GM21360 (cell line): ENCODE results near the gene FAM167B.

Experiments used
- ATAC-seq: cut with Tn5 transposase; IDR thresholded peaks from one replicate; pipeline ENCODE4 v1.9.1; 2021; ENCODE audit warnings: mild to moderate bottlenecking, moderate library complexity; ENCODE audit not compliant: unreplicated experiment

The FAM167B gene

DNA sequence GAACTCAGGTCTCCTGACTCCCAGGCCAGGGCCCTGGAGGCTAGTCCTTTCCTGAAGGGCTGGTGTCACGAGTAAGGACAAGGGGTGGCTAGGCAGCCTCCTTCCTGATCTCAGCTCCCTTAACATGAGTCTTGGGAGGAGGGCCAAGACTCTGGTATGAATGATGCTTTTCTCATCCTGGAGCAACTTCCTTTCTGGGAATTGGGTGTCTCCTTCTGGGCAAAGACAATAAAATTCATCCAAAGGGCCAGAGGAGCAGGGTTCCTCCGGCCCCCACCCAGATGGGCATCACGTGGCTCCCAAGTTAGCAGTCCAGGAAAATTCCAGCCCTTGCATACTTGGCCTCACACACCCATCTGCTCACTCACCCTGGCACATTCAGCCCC, at the start of gene FAM167B:
Gene FAM167B (plus strand): TSS at position 335 of the 386 bp plus-strand sequence. CDS start 200 bp downstream, outside the sequence.
- no peak for ATAC-seq

DNA sequence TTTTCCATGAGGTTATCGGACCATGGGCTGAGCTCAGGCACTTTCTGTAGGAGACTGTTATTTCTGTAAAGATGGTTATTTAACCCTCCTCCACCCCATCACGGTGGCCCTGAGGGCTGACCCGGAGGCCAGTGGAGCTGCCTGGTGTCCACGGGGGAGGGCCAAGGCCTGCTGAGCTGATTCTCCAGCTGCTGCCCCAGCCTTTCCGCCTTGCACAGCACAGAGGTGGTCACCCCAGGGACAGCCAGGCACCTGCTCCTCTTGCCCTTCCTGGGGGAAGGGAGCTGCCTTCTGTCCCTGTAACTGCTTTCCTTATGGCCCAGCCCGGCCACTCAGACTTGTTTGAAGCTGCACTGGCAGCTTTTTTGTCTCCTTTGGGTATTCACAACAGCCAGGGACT, 49.2 kb upstream of the FAM167B start:
- ATAC-seq: no peak

DNA sequence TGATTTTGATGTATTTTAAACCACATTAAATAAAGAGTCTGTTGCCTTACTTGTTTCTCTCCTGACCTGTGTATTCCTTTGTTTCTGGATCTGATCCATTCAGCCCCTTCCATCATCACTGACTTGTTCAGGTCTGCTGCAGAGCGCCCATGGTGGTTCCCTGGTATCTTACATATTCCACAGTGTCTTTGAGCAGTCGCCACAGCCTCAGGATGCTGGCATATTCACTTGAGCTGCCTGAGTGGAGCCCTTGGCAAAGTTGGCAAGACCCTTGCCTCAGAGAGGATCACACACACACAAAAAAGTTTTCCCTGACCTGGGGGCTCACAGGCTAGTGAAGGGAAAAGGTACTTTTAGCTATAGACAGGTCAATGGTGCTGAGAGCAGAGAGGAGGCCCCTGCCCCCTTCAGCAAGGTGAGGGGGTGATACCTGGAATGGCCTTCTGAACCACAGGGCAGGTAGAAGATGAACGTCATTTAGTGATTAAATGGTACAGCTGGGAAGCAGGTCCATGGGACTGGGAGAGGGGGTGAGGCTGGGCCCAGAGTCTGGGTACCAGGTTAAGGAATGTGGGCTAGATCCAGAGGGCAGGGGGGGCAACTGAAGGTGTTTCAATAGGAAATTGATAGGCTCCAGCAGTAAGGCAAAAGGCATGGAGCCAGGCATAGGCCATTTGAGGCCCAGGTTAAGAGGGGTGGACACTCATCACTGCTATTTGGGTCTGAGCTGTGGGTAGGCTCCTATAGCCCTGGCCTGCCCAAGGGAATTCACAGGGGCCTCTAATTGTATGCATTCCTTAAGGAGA, 48.6 kb upstream of the FAM167B start:
- ATAC-seq: no peak

DNA sequence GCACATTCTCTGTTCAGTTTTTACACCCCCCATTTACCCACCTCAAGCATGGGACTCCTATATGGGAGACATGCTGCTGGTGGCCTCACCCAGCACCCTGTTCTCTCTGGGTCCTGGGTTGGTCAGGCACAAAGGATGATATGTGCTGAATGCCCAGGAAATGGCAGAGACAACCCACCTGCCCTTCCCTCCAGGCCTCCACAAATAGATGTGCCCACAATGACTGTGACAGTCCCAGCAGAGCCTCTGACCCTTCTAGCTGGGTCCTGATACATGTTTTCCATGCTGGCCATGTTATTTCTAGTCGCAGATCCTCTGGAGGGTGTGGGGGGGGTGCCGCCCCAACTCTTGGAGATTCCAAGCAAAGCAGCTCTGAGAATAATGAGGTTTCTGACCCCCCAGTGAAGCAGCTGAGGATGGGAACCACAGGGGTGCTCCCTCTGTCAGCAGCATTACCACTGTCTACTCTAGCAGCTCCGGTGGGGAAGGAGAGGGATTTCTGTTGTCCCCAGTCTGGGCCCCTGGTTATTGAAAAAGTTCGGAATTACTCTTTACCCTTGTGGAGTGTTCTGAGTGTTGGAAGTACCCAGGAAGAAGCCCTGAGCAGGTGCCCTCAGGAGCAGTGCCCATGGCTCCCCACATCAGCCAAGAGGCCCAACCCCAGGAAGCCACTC, 47.8 kb upstream of the FAM167B start:
- no peak for ATAC-seq

DNA sequence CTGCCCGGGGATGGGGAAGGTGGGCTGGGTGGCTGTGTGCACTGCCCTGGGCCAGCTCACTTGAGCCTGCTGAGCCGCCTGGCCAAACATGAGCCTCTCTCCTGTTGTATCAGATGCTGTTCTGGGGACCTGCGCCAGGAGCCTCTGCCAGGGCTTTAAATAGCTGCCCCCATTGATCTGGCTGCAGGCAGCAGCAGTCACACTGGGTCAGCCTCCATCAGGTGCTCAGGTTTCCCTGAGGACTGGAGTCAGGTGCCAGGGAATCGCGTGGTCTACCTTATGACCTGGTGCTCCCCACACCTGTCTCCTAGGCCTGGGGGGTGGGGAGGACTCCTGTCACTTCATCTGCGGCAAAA, 47.3 kb upstream of the FAM167B start:
- no peak for ATAC-seq

DNA sequence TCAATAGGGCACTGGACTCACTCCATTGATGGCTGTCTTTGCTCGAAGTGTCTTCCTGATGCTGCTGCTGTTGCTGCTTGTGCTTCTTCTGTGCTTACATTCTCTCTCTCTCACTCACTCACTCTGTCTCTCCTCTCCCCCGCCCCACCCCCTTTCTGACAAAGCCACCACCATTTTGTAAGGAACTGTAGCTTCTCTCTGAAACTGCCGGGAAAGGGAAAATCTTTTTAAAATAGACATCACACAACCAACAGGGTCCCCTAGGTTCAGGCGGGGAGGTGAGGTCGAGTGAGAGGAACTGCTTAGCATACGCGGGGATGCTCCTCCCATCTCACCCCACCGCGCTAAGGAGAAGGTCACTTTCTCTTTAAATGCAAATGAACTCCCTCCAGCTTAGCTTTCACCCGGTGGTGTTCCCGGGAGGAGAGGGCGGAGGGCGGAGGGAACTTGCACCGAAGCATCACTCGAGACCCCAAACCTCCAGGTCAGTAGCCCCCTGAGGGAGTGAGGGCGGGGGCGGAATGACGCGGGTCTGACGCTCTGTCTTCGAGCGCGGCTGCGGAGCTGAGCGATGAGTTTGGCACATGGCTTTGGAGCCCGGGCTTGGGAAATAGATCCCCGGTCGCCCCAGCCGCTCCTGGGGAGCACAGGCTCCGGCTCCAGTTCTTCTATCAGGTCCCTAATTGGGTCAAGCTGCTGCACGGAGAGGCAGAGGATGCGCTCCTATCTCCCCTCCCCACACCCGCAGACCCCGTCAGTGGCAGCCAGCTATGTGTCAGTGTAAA, 46.6 kb upstream of the FAM167B start, which contains the start of gene CCDC28B:
Gene CCDC28B (plus strand): TSS at position 370 of the 785 bp plus-strand sequence. CDS start 1,341 bp downstream, outside the sequence.
- no peak for ATAC-seq

DNA sequence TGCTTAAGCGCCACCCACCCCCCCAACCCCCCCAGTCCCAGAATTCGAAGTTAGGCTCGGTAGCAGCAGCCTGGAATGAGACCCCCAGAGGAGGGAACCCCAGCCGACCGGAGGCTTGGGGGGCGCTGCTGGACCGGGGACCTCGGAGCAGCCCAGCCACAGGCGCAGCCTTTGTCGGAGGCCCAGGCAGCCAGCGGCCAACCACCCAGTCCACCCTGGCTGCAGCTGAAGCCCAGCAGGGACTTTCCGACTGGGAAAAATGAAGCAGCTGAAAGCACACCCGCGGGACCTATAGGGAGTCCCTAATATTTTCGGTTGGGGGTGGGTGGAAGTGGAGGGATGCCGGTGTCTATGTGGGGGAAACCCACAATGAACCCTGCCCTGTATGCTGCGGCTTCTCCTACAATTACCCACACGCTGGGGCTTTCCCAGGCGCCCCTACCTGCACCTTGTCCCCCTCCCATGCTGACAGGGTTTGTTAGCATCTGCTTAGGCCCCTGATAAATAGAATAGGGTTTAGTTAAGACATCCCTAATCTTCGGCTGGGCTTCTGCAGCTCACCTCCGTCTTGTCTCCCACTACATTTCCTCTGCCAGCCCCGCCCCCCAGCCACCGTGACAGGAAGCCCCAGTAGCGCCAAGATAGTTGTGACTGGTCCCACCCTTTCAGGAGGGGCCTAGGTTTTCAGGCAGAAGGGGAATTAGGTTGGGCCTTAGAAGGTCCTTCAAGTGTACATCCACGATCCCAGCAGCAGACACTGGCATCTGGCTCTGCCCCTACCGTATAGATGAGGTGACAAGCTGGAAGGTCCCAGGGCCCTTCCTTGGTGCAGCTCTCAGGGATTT, 45.8 kb upstream of the FAM167B start:
- ATAC-seq: no peak

DNA sequence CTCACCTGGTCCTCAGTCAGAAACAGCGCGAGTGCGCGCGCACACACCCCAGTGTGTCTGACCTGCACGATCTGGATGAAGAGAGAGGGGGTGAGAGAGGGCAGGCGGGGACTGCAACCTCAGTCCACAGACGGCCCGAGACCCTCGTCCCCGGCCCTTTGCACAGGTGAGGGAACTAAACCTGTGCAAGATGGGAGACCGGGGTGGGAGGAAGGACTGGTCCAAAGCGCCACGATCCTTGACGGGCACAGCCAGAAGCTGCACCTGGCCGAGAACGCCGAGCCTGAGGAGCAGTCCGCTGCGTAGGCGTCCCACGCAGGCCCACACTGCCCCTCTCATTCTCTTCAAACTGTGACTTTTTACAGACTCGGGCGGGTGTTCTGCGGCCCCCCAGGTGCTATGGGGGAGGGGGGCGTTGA, 42.1 kb upstream of the FAM167B start:
- ATAC-seq: no peak

DNA sequence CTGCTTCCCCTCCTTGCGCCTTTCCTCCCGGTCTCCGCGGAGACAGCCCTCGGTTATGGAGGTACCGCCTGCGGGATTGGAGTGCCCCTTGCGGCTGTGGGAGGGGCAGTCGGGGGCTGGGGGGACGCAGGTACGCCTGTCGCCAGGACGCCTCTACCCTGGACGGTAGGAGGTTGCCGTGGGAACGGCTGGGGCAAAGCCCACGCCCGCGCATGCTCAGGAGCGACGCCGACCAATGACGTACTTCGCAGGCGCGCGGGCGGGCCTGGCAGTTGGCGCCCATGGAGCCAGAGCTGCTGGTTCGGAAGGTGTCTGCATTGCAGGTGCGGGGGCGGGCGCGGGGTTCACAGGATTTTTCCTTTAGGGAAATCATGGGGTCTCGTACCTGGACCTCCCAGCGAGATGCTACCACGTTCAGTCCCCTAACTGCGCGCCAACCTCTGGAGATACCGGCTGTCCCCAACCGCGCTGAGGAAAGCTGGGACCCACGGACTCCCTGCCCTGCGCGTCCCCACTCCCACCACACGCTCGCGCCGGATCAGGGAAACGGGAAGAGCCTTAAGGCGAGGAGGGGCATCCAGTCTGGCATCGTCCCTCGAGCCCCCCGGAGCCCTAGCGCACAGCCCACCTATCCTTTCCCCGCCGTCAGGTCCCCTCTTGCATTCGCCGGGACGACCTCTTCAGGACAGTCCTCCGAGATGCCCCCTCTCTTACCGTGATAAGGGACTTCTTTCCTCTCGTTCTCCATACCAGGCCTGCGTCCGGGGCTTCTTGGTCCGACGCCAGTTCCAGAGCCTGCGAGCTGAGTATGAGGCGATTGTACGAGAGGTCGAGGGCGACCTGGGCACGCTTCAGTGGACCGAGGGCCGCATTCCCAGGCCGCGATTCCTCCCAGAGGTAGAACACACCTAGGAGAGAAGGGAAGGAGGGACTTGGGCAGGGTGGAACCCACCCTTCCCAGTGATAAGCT, 41.3 kb upstream of the FAM167B start, which contains the start of gene IQCC:
Gene IQCC (plus strand): TSS at position 271 of the 970 bp plus-strand sequence. CDS start 11 bp downstream, at position 282.
- ATAC-seq: peak; percentile 52

DNA sequence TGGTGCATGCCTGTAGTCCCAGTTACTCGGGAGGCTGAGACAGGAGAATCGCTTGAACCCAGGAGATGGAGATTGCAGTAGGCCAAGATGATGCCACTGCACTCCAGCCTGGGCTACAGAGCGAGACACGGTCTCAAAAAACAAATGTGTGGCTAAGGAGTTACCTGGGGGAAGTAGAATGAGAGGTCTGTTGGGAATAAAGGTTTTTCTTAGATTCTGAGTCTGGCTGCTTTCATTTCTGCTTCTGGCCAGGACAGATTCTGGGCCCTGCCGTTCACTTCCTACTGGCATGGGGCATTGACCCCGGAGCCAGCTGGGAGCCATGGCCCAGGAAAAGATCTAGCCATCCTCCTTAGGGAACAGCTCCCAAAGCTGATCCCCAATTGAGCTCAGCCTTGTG, 38.6 kb upstream of the FAM167B start:
- ATAC-seq: no peak

DNA sequence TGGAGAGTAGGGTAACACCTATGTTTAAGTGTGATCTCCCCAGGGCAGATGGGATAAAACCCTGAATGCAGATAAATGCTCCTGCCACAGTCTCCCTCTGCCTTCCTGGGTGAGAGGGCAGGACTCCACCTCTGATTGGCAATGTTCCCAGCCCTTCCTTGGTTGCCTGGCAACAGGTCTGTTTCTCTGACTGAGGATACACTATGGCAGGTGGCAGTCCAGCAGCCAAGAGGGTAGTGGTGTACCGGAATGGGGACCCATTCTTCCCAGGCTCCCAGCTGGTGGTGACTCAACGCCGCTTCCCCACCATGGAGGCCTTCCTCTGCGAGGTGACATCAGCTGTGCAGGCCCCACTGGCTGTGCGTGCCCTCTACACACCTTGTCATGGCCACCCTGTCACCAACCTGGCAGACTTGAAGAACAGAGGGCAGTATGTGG, 38.1 kb upstream of the FAM167B start, which contains the start of gene DCDC2B:
Gene DCDC2B (plus strand): TSS at position 199 of the 438 bp plus-strand sequence. CDS start 5 bp downstream, at position 204.
- ATAC-seq: no peak

DNA sequence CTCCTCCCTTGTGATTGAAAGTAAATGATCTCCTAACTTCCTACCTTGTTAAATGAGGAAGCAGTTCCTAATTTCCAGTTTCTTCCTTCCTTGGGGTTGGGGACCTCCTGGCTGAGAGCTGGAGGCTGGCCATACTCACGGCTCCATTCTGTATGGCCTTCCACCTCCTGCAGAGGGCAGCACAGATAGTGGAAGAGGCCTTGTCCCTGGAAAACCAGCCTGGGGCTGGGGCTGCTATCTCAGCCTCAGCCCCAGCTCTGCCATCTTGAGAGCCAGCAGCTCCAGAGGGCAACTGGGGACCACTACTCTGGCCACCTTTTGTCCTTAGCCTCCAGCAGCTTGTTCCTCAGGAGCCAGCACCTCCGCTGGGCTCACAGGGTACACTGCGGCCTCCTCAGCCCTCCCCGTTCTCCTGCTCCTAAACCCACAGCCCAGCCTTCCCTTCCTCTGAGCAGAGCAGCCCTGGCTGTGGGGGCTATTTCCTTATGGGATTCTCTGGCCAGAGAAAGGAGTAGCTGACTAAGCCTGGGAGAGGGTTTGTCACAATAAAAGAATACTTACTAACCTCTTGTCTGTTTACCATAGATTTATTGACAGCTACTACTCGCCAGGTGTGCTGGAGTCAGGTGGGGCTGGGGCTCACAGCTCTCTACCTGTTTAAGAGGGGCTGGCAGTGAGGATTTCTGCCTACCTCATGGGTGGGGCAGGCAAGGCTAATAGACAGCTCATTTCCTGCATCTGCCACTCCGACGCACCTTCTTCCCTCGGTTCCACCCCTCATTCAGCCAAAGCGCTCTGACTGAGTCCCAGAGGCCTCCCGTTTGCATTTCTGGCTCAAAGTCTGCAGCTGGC, 31.2 kb upstream of the FAM167B start:
- no peak for ATAC-seq

DNA sequence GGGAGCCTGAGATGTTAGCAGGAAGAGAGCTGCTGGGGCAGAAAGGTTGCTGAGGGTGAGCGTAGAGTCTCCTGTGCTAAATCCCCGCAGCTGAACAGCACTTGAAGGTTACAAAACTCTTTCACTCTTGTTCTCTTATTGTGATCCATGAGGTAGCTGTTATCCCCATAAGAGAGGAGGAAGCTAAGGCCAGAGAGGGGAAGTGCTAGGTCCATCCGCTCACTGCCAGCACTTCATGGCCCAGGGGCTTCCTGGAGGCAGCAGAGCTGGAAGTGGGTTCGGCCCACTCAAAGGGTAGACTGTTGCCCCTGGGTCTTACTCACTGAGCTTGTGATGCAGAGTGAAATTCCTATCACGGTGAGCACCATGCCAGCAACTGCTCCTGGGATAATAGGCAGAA, 30.5 kb upstream of the FAM167B start:
- no peak for ATAC-seq

DNA sequence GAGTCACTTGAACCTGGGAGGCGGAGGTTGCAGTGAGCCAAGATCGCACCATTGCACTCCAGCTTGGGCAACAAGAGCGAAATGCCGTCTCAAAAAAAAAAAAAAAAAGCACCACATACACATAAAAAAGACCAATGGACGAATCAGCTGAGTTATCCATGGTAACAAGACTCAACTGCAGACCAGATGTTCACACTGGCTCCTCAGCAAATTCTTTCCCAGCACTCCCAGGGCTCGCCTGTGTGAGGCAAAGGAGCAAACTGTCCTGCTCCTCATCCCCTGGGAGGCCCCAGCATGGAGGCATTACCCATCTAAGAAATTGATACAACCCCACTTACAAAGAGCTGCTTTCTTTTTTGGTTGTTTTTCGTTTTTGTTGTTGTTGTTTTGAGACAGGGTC, 28.0 kb upstream of the FAM167B start:
- no peak for ATAC-seq

DNA sequence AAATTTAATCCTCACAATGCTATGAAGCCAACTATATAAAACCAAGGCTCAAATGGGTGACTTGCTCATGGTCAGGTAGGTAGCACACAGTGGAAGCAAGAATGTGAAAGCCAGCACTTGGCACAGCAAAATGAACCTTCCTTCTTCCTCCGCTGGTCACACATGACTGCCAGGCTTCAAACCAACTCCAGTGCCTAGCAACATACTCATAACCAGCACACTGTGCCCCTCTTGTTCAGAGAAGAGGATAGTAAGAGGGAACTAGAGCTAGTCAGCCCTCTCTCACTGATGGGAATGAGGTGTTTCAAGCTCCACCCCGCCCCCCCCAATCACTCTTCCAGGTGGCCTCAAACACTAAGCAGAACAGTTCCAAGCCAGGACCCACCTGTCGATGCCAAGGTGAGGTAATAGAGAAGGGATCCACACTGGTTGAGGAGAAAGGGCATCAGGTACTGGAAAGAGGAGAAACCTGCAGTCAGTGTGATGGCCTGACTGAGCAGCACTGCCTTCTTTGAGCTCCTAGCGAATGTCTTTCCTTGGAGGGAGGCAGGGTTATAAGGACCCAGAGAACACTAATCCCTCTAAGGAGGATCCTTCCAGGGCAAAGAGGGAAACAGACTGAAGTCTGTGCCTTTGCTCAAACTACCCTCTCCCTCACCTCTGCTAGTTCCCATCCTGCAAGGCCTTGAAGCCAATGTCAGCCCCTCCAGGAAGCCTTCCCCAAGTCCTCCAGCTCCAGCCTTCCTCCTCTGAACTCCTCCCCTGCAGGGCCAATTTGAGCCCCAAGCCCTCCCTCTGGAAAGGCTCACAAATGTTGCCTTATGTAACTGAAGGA, 26.1 kb upstream of the FAM167B start:
- no peak for ATAC-seq

DNA sequence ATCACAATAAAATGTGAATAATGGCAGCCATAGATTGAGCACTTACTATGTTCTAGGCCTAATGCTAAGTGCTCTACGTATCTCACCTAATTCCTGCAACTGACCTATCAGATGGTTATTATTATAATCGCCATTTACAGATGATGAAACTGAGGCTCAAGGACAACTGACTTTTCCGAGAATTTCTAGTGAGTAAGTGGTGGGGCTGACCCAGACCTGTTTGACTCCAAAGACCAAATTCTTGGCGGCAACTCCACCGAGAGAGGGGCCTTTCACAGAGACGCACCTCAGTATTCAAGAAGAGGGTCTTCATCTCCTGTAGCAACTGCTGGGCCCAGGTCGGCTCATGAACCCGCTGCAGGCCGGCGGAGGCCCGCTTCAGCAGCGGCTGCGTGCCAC, 25.4 kb upstream of the FAM167B start:
- no peak for ATAC-seq
